Smooth muscle cell (in vitro differentiated cells): ENCODE results near the gene SRP9. TPM values are rescaled to one million over a fixed set of nuclear protein-coding genes. Genes with fewer than 3 reads are reported as not detected.

Experiments used
- DNase-seq: peaks from one replicate; lab custom pipeline; 2025; ENCODE audit not compliant: unreplicated experiment; lab: John Stamatoyannopoulos, UW
- H2AFZ ChIP-seq: fragments of 200-600 bp; sonication (generic); 2 replicates; pipeline ENCODE4 v1.6.0; 2016; ENCODE audit warnings: antibody characterized with exemption, low read depth, mild to moderate bottlenecking
- H3F3A ChIP-seq: fragments of 200-600 bp; sonication (generic); 2 replicates; pipeline ENCODE4 v1.6.0; 2017; ENCODE audit warnings: antibody characterized with exemption, low read depth
- H3K27ac ChIP-seq: fragments of 200-600 bp; sonication (generic); 2 replicates; pipeline ENCODE4 v1.5.1; 2016; ENCODE audit warnings: low read depth, mild to moderate bottlenecking
- H3K27me3 ChIP-seq: fragments of 200-600 bp; sonication (generic); 2 replicates; pipeline ENCODE4 v1.6.1; 2016; ENCODE audit warnings: low read depth, mild to moderate bottlenecking
- H3K36me3 ChIP-seq: fragments of 200-600 bp; sonication (generic); 2 replicates; pipeline ENCODE4 v1.5.1; 2016; ENCODE audit warnings: low read depth
- H3K4me1 ChIP-seq: fragments of 200-600 bp; sonication (generic); 2 replicates; pipeline ENCODE4 v1.5.1; 2016; ENCODE audit warnings: low read depth
- H3K4me2 ChIP-seq: fragments of 200-600 bp; sonication (generic); 2 replicates; pipeline ENCODE4 v1.6.0; 2016; ENCODE audit warnings: mild to moderate bottlenecking
- H3K4me3 ChIP-seq: fragments of 200-600 bp; sonication (generic); 2 replicates; pipeline ENCODE4 v1.5.1; 2016; ENCODE audit warnings: mild to moderate bottlenecking
- H3K79me2 ChIP-seq: fragments of 200-600 bp; sonication (generic); 2 replicates; pipeline ENCODE4 v1.6.0; 2016; ENCODE audit warnings: low read depth, mild to moderate bottlenecking
- H3K9ac ChIP-seq: fragments of 200-600 bp; sonication (generic); 2 replicates; pipeline ENCODE4 v1.6.0; 2016; ENCODE audit warnings: low read depth
- H3K9me3 ChIP-seq: fragments of 200-600 bp; sonication (generic); replicated peaks from 2 replicates; pipeline ENCODE4 v1.5.1; 2016; ENCODE audit warnings: low read depth
- H4K20me1 ChIP-seq: fragments of 200-600 bp; sonication (generic); 2 replicates; pipeline ENCODE4 v1.6.0; 2016; ENCODE audit warnings: low read depth
- CTCF ChIP-seq: fragments of 200-600 bp; sonication (generic); IDR thresholded peaks from 2 replicates; pipeline ENCODE4 v1.5.1; 2017; ENCODE audit warnings: borderline replicate concordance, mild to moderate bottlenecking, antibody characterized with exemption; ENCODE audit not compliant: insufficient read depth, poor library complexity, severe bottlenecking
- WGBS: methylation state at CpG from one replicate; pipeline ENCODE4 v1.1.7; 2016; ENCODE audit warnings: low lambda C conversion rate; 5-methylcytosine and 5-hydroxymethylcytosine counted together
- polyA plus RNA-seq: library from polyadenylated mRNA; unstranded; fragments of >200 nt; fragmentation: Nextera tagmentation; extraction: Ambion mirVana; gene quantifications from 2 replicates; pipeline ENCODE4 v1.2.1, GENCODE V29; 2016
- total RNA-seq: library from RNA; depleted of rRNA; stranded (reverse); fragments of >200 nt; gene quantifications from 2 replicates; pipeline ENCODE4 v1.2.3, GENCODE V29; 2014

SRP9 gene
- total and polyA plus RNA-seq, 2 experiments from 2014 or later = 301 to 394 TPM

GRCh38 chr1:225824533-225824941 lies 46.9 kb downstream of the SRP9 start:
- no peak overlapping the region for H3K4me2 ChIP-seq

DNA sequence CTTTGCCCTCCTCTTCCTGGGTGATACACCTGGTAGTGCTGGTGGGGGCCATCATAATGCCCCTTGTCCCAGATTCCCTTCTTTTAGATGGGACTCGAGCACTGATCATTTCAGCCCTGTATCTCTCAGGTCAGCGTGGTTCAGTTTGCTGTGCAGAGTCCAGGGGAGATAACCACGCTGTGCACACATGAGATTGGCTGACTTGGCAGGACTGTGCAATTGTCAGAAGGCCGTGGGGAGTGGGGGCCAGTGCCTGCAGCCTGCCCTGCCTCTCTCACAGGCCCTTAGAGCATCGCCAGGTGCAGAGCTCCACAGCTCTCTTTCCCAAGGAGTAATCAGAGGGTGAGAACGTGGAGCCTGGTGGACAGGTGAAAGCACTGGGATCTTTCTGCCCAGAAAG lies 47.5 kb downstream of the SRP9 start:
- Histone ChIP-seq H3F3A (no peaks in the 10 kb centered on the region), H3K4me2 (no peak overlapping the region), H3K36me3 (no peaks in the 10 kb centered on the region), H3K27me3 (no peaks in the 10 kb centered on the region), H4K20me1 (peaks cover 24% of the 10 kb centered on the region), H2AFZ (no peak overlapping the region), H3K4me1 (peaks cover 19% of the 10 kb centered on the region), H3K27ac (no peak overlapping the region), H3K4me3 (no peak overlapping the region), H3K79me2 (peaks cover 11% of the 10 kb centered on the region), H3K9me3 (no peaks in the 10 kb centered on the region), H3K9ac (no peak overlapping the region)
- TF ChIP-seq CTCF = no peak
- 94% methylated on average over 6 of the region's 6 CpGs for WGBS
- DNase-seq = no peak

More at GRCh38 chr1:225824533-225824941, 46.9 kb downstream of the SRP9 start:
- TF ChIP-seq CTCF = no peak
- Histone ChIP-seq H2AFZ (no peak overlapping the region), H3K9ac (no peak overlapping the region), H3K4me3 (no peak overlapping the region), H4K20me1 (peaks cover 24% of the 10 kb centered on the region), H3K36me3 (no peaks in the 10 kb centered on the region), H3K9me3 (no peaks in the 10 kb centered on the region), H3F3A (no peaks in the 10 kb centered on the region), H3K27me3 (no peaks in the 10 kb centered on the region), H3K4me1 (peaks cover 19% of the 10 kb centered on the region), H3K27ac (no peak overlapping the region), H3K79me2 (peaks cover 14% of the 10 kb centered on the region)
- 92% methylated on average over 12 of the region's 12 CpGs for WGBS
- no peak for DNase-seq

- Histone ChIP-seq H3F3A (no peaks in the 10 kb centered on the region), H3K79me2 (peaks cover 11% of the 10 kb centered on the region), H3K27ac (no peak overlapping the region), H4K20me1 (peaks cover 24% of the 10 kb centered on the region), H2AFZ (no peak overlapping the region), H3K27me3 (no peaks in the 10 kb centered on the region), H3K9me3 (no peaks in the 10 kb centered on the region), H3K9ac (no peak overlapping the region), H3K4me1 (peaks cover 19% of the 10 kb centered on the region), H3K4me2 (peak overlapping the region; percentile 57), H3K36me3 (no peaks in the 10 kb centered on the region), H3K4me3 (no peak overlapping the region)
- WGBS = 56% methylated on average over 7 of the region's 7 CpGs
- TF ChIP-seq CTCF = no peak
- DNase-seq = no peak
Measured at GRCh38 chr1:225825607-225826007, 48.0 kb downstream of the SRP9 start.

- DNase-seq = no peak
- H4K20me1 ChIP-seq = peaks cover 24% of the 10 kb centered on the region
- H2AFZ ChIP-seq = no peak overlapping the region
- no peak overlapping the region for H3K4me2 ChIP-seq
- H3K36me3 ChIP-seq = no peaks in the 10 kb centered on the region
- H3K9me3 ChIP-seq = no peaks in the 10 kb centered on the region
- no peaks in the 10 kb centered on the region for H3K27me3 ChIP-seq
- peaks cover 19% of the 10 kb centered on the region for H3K4me1 ChIP-seq
- H3F3A ChIP-seq = no peaks in the 10 kb centered on the region
- no peak overlapping the region for H3K27ac ChIP-seq
- no peak overlapping the region for H3K9ac ChIP-seq
- no peak for TF ChIP-seq CTCF
- no peak overlapping the region for H3K4me3 ChIP-seq
- 91% methylated on average over 8 of the region's 8 CpGs for WGBS
- H3K79me2 ChIP-seq = peaks cover 11% of the 10 kb centered on the region
Measured at GRCh38 chr1:225827076-225827475, 49.5 kb downstream of the SRP9 start.
